Heart left ventricle (tissue), 16 donors: Measurements from ENCODE around the gene TRPV3. TPM values are rescaled to one million over a fixed set of nuclear protein-coding genes. Genes with fewer than 3 reads are reported as not detected.

Experiments
- ATAC-seq, 4 donors: fragments of 200-7000 bp; cut with Tn5 transposase; one replicate each; pipeline ENCODE4 v1.9.1; 2020 to 2022; ENCODE audit warnings: moderate library complexity in 4 of 4, mild to moderate bottlenecking in 3 of 4, moderate number of reproducible peaks in 1 of 4
- DNase-seq, 5 donors: peaks; one replicate each; pipeline ENCODE4 v3.0.0-alpha.2; 2020
- H3K27ac ChIP-seq, 12 donors: fragments of 200-600 bp; sonication (generic) in 4 of 12; one replicate each; pipeline versions ENCODE4 v1.5.0 to v1.8.0; 2016 to 2022; ENCODE audit warnings: mild to moderate bottlenecking in 2 of 12
- H3K27me3 ChIP-seq, 9 donors: fragments of 200-600 bp; sonication (generic) in 2 of 9; one replicate each; pipeline versions ENCODE4 v1.5.1 to v1.8.0; 2016 to 2022; ENCODE audit warnings: mild to moderate bottlenecking in 3 of 9
- H3K36me3 ChIP-seq, 9 donors: fragments of 200-600 bp; sonication (generic) in 2 of 9; one replicate each; pipeline versions ENCODE4 v1.5.0 to v1.8.0; 2018 to 2022; ENCODE audit warnings: mild to moderate bottlenecking in 2 of 9
- H3K4me1 ChIP-seq, 12 donors: fragments of 200-600 bp; sonication (generic) in 4 of 12; one replicate each; pipeline versions ENCODE4 v1.5.0 to v1.8.0; 2016 to 2022; ENCODE audit warnings: mild to moderate bottlenecking in 3 of 12
- H3K4me3 ChIP-seq, 12 donors: fragments of 200-600 bp; sonication (generic) in 4 of 12; one replicate each; pipeline versions ENCODE4 v1.5.0 to v1.8.0; 2017 to 2022; ENCODE audit warnings: mild to moderate bottlenecking in 9 of 12, moderate library complexity in 4 of 12
- H3K9me3 ChIP-seq, 12 donors: fragments of 200-600 bp; sonication (generic) in 4 of 12; one replicate each; pipeline versions ENCODE4 v1.5.0 to v1.8.0; 2016 to 2022; ENCODE audit warnings: mild to moderate bottlenecking in 1 of 12
- CTCF ChIP-seq, 12 donors: fragments of 200-600 bp; sonication (generic) in 4 of 12; IDR thresholded peaks; one replicate each; pipeline versions ENCODE4 v1.5.0 to v1.8.0; 2018 to 2022; ENCODE audit warnings: antibody characterized with exemption in 12 of 12, mild to moderate bottlenecking in 5 of 12
- POLR2A ChIP-seq, 2 donors: fragments of 450-650 bp; IDR thresholded peaks; one replicate each; pipeline ENCODE4 v1.6.1; 2017; ENCODE audit warnings: antibody characterized with exemption in 2 of 2, mild to moderate bottlenecking in 2 of 2, moderate library complexity in 2 of 2
- WGBS, 4 donors: extraction: QIAGEN DNeasy Blood & Tissue Kit in 2 of 4; methylation state at CpG; one replicate each; pipeline versions ENCODE4 v1.1.5 to v1.1.7; 2013 to 2018; 5-methylcytosine and 5-hydroxymethylcytosine counted together
- intact Hi-C, 10 donors: fragments of 100-400 bp; cut with DNase I; formaldehyde crosslinking; loops; one replicate each; pipeline versions ENCODE4 v1.11.1 to v1.14.2; 2022
- polyA plus RNA-seq, 2 donors: library from polyadenylated mRNA; stranded (reverse); fragments of 200-250 nt; gene quantifications; one replicate each; pipeline ENCODE4 v1.2.3, GENCODE V29; 2013
- total RNA-seq, 9 donors: library from RNA; depleted of rRNA in 2 of 9; stranded (reverse); fragments of >200 nt in 2 of 9; fragmentation: NEBNext Ultra II Directional in 3 of 9; extraction: Animal tissue kit (Norgen Biotek cat#: 25700) in 3 of 9; gene quantifications; one replicate each; pipeline versions ENCODE4 v1.1.0 to v1.2.4, GENCODE V29; 2016 to 2023
- donor health status: ischemic (EF 13 %, LVEDD 7.1; RV severe dilation, severe dysfunction).
- donor health status: healthy with polysubstance abuse.
- donor health status: DM: no; HTN: yes; CAD: no.
- donor health status: DM: no; HTN: no; CAD: no.
- donor health status: ischemic (EF 25% LVEDD 6.9; RV normal size, moderate dysfunction).
- donor health status: ischemic (EF 25% LVEDD 5.7; RV mildly dilated, moderate dysfunction).
- donor health status: healthy.
- donor health status: DM: yes; HTN: yes; CAD: no.
- donor health status: ischemic (EF 35%, LVEDD 5.7; RV mildly dilated, moderate dysfunction).
- donor health status: nonischemic (EF 11% LVEDD 7.7; RV severe dilation, severe dysfunction).
- donor health status: DM: yes; HTN: yes; CAD: no.
- donor health status: PGD.
- donor health status: ischemic (EF 29% LVEDD 5.4; RV normal size, mild dysfunction).
- donor health status: nonischemic (EF 23%, LVEDD 6.1; RV moderate dilation, normal function).

TRPV3 gene
- total and polyA plus RNA-seq, 11 donors, result 0.25 to 1.7 (median 0.77) TPM; not detected in 1

GRCh38 chr17:3505008-3505407 lies 52.6 kb downstream of the TRPV3 start:
- no peak for ATAC-seq

GRCh38 chr17:3503285-3503684 lies 54.3 kb downstream of the TRPV3 start:
- no peak for DNase-seq
- TF ChIP-seq POLR2A (IDR thresholded peaks at IDR 0.05) (no peak), CTCF (IDR thresholded peaks at IDR 0.05) (no peak)
- Histone ChIP-seq H3K9me3 (peaks cover 0 to 6% (median 0%) of the 10 kb centered on the region in 12 donors), H3K27ac (no peak overlapping the region), H3K4me3 (no peak overlapping the region), H3K4me1 (peaks cover 0 to 11% (median 0%) of the 10 kb centered on the region in 12 donors), H3K27me3 (no peaks in the 10 kb centered on the region), H3K36me3 (no peaks in the 10 kb centered on the region)
- intact Hi-C loops, result no loop called here
- WGBS, 4 donors, result 55 to 76% (median 68%) methylated on average over 1 of the region's 1 CpG
- ATAC-seq, result no peak

More at GRCh38 chr17:3505008-3505407, 52.6 kb downstream of the TRPV3 start:
- peaks cover 0 to 6% (median 0%) of the 10 kb centered on the region in 12 donors for H3K9me3 ChIP-seq
- TF ChIP-seq POLR2A (IDR thresholded peaks at IDR 0.05) (no peak), CTCF (IDR thresholded peaks at IDR 0.05) (no peak)
- no peak overlapping the region for H3K27ac ChIP-seq
- H3K27me3 ChIP-seq, result no peaks in the 10 kb centered on the region
- peaks cover 0 to 11% (median 0%) of the 10 kb centered on the region in 12 donors for H3K4me1 ChIP-seq
- DNase-seq, result no peak
- 87 to 95% (median 91%) methylated on average over 7 of the region's 7 CpGs for WGBS, 4 donors
- no peak overlapping the region for H3K4me3 ChIP-seq
- intact Hi-C loops, result no loop called here
- no peaks in the 10 kb centered on the region for H3K36me3 ChIP-seq

- DNase-seq (no peak), ATAC-seq (no peak)
- intact Hi-C loops, result no loop called here
- Histone ChIP-seq H3K27ac (no peak overlapping the region), H3K9me3 (peaks cover 0 to 6% (median 0%) of the 10 kb centered on the region in 12 donors), H3K27me3 (no peaks in the 10 kb centered on the region), H3K36me3 (no peaks in the 10 kb centered on the region), H3K4me1 (peaks cover 0 to 11% (median 0%) of the 10 kb centered on the region in 12 donors), H3K4me3 (no peak overlapping the region)
- WGBS, 4 donors, result 66 to 74% (median 73%) methylated on average over 5 of the region's 5 CpGs
- no peak for TF ChIP-seq POLR2A (IDR thresholded peaks at IDR 0.05)
- no peak for TF ChIP-seq CTCF (IDR thresholded peaks at IDR 0.05)
These were observed 55.1 kb downstream of the TRPV3 start for GRCh38 chr17:3502466-3502865.

GRCh38 chr17:3501344-3501743 lies 56.3 kb downstream of the TRPV3 start:
- H3K36me3 ChIP-seq, result no peaks in the 10 kb centered on the region
- no peak overlapping the region for H3K4me3 ChIP-seq
- H3K4me1 ChIP-seq, result peaks cover 0 to 11% (median 0%) of the 10 kb centered on the region in 12 donors
- TF ChIP-seq CTCF (IDR thresholded peaks at IDR 0.05), result no peak
- TF ChIP-seq POLR2A (IDR thresholded peaks at IDR 0.05), result no peak
- intact Hi-C loops, result no loop called here
- H3K9me3 ChIP-seq, result peaks cover 0 to 6% (median 0%) of the 10 kb centered on the region in 12 donors
- H3K27ac ChIP-seq, result no peak overlapping the region
- DNase-seq, result no peak
- WGBS, 4 donors, result 70 to 80% (median 73%) methylated on average over 5 of the region's 5 CpGs
- no peak for ATAC-seq
- H3K27me3 ChIP-seq, result no peaks in the 10 kb centered on the region
